ENCODE measurements around the gene CENPP.

CENPP gene

DNA sequence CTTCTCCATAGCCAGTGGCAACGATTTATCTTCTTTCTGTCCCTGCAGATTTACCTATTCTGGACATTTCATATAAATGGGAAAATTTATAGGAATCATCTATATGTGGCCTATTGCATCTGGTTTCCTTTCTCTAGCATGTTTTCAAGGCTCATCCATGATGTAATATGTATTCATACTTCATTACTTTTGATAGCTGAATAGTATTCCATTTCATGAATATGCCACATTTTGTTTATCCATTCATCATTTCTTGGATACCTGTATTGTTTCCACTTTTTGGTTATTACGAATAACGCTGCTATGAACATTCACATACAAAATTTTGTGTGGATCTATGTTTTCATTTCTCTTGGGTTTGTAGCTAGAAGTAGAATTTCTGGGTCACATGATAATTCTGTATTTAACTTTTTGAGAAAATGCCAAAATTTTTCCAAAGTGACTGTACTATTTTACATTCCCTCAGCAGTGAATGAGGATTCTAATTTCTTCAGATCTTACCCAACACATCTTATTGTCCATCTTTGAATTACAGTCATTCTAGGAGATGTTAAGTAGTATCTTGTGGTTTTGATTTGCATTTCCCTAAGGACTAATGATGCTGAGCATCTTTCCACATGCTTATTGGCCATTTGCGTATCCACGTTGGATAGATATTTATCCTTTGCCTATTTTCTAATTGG, 35.9 kb upstream of the CENPP start:
- TF ChIP-seq FOXM1 (IDR thresholded peaks at IDR 0.05; ENCODE audit: borderline replicate concordance, low read depth) (no peak), YY1 (IDR thresholded peaks at IDR 0.05; ENCODE audit: low read depth) (no peak), ZBTB7A (IDR thresholded peaks at IDR 0.05; ENCODE audit: low read depth) (no peak), EGR1 (IDR thresholded peaks at IDR 0.05) (no peak)

DNA sequence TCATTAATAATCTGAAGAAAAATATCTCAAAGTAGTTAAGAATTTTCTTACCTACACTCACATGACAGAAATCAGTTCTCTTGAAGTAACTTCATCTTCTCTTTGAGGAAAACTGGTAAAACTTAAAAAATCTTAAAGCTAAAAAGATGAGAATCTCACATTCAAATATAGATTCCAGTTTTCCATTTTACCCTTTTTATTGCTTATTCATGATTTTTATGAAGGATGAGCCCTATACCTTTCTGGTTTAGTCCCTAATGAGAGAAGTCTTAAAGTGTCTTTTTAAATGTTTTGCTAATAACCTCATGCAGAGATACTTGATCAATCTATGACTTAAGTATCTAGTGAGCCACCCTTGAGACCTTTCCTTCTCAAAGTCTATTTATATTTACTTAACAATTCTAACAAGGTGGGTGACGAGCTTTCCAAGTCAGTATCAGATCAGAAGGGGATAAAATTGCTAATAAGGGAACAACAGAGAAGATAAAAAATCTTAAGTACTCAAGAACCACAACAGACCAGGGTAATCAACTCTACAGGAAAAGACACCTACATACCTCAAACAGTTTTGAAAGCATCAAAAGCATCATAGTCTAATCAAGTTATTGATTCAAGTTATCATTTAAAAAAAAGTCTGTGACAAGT, 34.8 kb upstream of the CENPP start:
- TF ChIP-seq CEBPB (IDR thresholded peaks at IDR 0.05): no peak
- TF ChIP-seq TCF12 (IDR thresholded peaks at IDR 0.05; ENCODE audit: low read depth): no peak
- no peak for TF ChIP-seq EP300 (IDR thresholded peaks at IDR 0.05; ENCODE audit: borderline replicate concordance)
- TF ChIP-seq YY1 (IDR thresholded peaks at IDR 0.05; ENCODE audit: low read depth): no peak
- no peak for TF ChIP-seq CREB1 (IDR thresholded peaks at IDR 0.05; ENCODE audit: low read depth)
- TF ChIP-seq EGR1 (IDR thresholded peaks at IDR 0.05): no peak

DNA sequence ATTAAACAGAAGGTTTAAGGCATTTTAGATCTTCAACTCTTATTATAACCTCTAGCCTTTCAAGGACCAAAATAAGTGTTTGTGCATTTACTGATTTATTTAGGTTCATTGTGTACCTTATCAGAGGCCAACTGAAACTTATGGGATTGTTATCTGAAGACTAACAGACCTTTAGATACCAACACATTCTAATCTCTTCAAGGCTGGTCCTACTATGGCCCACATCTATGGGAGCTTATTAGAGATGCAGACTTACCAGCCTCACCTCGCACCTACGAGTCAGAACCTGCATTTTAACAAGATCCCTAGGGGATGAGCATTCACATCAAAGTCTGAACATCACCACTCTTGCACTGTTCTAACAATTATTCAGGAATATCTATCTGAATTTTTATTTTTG, 34.2 kb upstream of the CENPP start:
- TF ChIP-seq TEAD4 (IDR thresholded peaks at IDR 0.05) (no peak), TCF12 (IDR thresholded peaks at IDR 0.05; ENCODE audit: low read depth) (no peak), FOXM1 (IDR thresholded peaks at IDR 0.05; ENCODE audit: borderline replicate concordance, low read depth) (no peak), EGR1 (IDR thresholded peaks at IDR 0.05) (no peak), TAF1 (IDR thresholded peaks at IDR 0.05; ENCODE audit: low read depth) (no peak), YY1 (IDR thresholded peaks at IDR 0.05; ENCODE audit: low read depth) (no peak), NFIC (IDR thresholded peaks at IDR 0.05) (no peak), RAD21 (IDR thresholded peaks at IDR 0.05; ENCODE audit: low read depth) (no peak), ZBTB7A (IDR thresholded peaks at IDR 0.05; ENCODE audit: low read depth) (no peak)

DNA sequence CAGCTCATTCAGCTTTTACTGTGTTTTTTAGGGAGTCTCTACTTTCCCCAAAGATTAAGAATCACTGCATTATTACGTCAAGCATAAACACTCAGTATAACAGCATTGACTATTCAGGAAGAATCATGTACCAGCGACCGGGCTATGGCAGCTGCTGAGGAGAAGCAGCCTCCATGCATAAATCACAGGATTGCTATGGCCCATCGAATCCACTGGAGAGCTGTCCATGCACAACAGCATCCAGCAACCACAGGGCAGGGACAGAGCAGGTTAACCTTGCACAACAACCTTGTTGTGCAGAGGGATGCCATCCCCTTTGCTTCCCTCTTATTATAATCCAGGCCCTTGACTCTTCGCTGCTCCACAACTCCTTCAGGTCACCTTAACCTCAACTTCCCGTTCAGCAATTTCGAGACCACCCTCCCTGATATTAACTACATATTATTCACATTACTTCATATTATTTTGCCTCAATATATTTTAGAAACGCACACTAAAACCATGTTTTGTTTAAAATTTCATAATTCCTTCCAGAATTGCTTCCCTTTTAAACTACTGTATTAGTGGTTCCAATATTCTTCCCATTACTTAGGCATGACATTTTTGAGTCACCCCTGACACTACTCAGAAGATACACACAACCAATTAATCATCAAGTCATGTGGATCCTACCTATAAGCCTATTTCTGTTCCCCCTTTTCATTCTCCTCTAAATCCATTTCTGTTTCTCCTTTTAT, 33.2 kb upstream of the CENPP start:
- TF ChIP-seq TCF12 (IDR thresholded peaks at IDR 0.05; ENCODE audit: low read depth) (no peak), ZBTB7A (IDR thresholded peaks at IDR 0.05; ENCODE audit: low read depth) (no peak), CREB1 (IDR thresholded peaks at IDR 0.05; ENCODE audit: low read depth) (no peak)

DNA sequence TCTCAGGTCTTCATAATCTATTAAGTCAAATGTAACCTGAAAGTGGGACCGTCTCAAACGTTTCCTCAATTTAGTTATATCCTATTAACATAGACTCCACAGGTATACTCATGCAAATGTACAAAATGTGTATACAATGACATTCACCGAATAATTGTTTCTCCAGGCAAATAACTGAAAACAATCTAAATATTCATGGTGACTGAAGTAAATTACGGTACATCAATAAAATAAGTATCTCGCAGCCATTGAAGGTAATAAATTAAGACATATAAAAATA, 32.7 kb upstream of the CENPP start:
- no peak for TF ChIP-seq YY1 (IDR thresholded peaks at IDR 0.05; ENCODE audit: low read depth)
- no peak for TF ChIP-seq CEBPB (IDR thresholded peaks at IDR 0.05)

DNA sequence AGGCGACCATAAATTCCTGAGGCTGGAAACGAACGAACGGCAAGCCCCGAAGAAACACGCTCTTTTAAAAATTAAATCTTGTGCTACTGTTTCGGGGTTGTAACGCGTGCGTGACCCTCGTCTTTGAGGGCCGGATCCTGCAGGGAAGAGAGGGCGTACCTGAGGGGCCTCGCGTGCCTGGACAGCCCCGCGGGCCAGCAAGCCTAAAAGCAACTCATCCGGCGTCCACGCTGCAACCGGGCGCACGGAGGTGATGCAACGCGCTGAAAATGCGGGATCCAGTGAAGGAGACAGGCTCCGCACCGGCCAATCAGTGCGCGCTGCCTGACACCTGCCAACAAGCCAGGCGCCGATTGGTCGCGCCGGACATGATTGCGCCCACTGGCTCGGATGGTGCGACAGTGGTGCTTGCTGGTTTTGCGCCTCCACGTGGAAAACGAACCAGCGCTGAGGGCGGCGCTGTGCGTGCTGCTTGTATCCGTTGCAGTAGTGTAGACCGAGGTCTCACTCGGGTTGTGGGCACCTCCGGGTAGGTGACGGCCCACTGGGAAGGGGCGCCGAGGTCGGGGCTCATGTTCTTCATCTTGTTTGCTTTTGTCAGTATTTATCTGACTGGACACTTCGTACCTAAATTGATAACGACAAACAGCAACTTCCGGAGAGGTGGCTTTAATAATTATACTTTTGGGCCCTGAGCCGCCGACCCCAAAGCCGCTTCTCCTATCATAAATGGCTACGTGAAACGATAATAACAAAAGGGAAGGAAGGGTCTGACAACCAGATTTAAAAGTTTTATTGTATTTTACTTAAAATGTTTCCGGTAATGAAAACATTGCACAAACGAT, 32.1 kb upstream of the CENPP start, which contains the start of gene IARS1:
IARS1 (minus strand) TSS at position 246 of the 845 bp plus-strand sequence. CDS start 4,278 bp downstream, outside the sequence.
- TF ChIP-seq FOXM1 (IDR thresholded peaks at IDR 0.05; ENCODE audit: borderline replicate concordance, low read depth) (peak; percentile 49; the same call in 1 of the 2 replicates), ZBTB7A (IDR thresholded peaks at IDR 0.05; ENCODE audit: low read depth) (peak; percentile 66; the same call in 1 of the 2 replicates), YY1 (IDR thresholded peaks at IDR 0.05; ENCODE audit: low read depth) (peak; percentile 77), CEBPB (IDR thresholded peaks at IDR 0.05) (peak; percentile 93), TAF1 (IDR thresholded peaks at IDR 0.05; ENCODE audit: low read depth) (peak; percentile 81), RAD21 (IDR thresholded peaks at IDR 0.05; ENCODE audit: low read depth) (no peak), EP300 (IDR thresholded peaks at IDR 0.05; ENCODE audit: borderline replicate concordance) (peak; percentile 10; the same call in 1 of the 2 replicates), TEAD4 (IDR thresholded peaks at IDR 0.05) (peak; percentile 22; the same call in 1 of the 2 replicates), CREB1 (IDR thresholded peaks at IDR 0.05; ENCODE audit: low read depth) (peak; percentile 63; the same call in 1 of the 2 replicates), EGR1 (IDR thresholded peaks at IDR 0.05) (no peak), TCF12 (IDR thresholded peaks at IDR 0.05; ENCODE audit: low read depth) (peak; percentile 66)
- TF ChIP-seq, protein P1, sequence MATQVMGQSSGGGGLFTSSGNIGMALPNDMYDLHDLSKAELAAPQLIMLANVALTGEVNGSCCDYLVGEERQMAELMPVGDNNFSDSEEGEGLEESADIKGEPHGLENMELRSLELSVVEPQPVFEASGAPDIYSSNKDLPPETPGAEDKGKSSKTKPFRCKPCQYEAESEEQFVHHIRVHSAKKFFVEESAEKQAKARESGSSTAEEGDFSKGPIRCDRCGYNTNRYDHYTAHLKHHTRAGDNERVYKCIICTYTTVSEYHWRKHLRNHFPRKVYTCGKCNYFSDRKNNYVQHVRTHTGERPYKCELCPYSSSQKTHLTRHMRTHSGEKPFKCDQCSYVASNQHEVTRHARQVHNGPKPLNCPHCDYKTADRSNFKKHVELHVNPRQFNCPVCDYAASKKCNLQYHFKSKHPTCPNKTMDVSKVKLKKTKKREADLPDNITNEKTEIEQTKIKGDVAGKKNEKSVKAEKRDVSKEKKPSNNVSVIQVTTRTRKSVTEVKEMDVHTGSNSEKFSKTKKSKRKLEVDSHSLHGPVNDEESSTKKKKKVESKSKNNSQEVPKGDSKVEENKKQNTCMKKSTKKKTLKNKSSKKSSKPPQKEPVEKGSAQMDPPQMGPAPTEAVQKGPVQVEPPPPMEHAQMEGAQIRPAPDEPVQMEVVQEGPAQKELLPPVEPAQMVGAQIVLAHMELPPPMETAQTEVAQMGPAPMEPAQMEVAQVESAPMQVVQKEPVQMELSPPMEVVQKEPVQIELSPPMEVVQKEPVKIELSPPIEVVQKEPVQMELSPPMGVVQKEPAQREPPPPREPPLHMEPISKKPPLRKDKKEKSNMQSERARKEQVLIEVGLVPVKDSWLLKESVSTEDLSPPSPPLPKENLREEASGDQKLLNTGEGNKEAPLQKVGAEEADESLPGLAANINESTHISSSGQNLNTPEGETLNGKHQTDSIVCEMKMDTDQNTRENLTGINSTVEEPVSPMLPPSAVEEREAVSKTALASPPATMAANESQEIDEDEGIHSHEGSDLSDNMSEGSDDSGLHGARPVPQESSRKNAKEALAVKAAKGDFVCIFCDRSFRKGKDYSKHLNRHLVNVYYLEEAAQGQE (IDR thresholded peaks at IDR 0.05; ENCODE audit: low read depth): no peak
- TF ChIP-seq, protein P2, sequence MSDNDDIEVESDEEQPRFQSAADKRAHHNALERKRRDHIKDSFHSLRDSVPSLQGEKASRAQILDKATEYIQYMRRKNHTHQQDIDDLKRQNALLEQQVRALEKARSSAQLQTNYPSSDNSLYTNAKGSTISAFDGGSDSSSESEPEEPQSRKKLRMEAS (IDR thresholded peaks at IDR 0.05): peak; percentile 100
- TF ChIP-seq, protein P3, sequence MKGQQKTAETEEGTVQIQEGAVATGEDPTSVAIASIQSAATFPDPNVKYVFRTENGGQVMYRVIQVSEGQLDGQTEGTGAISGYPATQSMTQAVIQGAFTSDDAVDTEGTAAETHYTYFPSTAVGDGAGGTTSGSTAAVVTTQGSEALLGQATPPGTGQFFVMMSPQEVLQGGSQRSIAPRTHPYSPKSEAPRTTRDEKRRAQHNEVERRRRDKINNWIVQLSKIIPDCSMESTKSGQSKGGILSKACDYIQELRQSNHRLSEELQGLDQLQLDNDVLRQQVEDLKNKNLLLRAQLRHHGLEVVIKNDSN (IDR thresholded peaks at IDR 0.05): peak; percentile 72

DNA sequence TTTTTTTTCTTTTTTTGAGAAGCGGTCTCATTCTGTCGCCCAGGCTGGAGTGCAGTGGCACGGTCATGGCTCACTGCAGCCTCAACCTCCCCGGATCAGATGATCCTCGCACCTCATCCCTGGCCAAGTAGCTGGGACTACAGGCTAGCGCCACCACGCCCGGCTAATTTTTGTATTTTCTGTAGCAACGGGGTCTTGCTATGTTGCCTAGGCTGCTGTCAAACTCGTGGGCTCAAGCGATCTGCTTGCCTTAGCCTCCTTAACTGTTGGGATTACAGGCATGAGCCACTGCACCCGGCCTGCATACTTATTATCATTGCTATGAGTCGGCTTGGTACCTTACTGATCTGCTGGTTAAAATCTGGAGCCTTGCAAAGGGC, 31.5 kb upstream of the CENPP start:
- TF ChIP-seq YY1 (IDR thresholded peaks at IDR 0.05; ENCODE audit: low read depth) (no peak), EP300 (IDR thresholded peaks at IDR 0.05; ENCODE audit: borderline replicate concordance) (no peak), CREB1 (IDR thresholded peaks at IDR 0.05; ENCODE audit: low read depth) (no peak), ZBTB7A (IDR thresholded peaks at IDR 0.05; ENCODE audit: low read depth) (0 out of 2 replicates have a peak, but pooled peaks have one; percentile 10), CEBPB (IDR thresholded peaks at IDR 0.05) (no peak), TCF12 (IDR thresholded peaks at IDR 0.05; ENCODE audit: low read depth) (no peak), RAD21 (IDR thresholded peaks at IDR 0.05; ENCODE audit: low read depth) (no peak)
- TF ChIP-seq, protein P1 (IDR thresholded peaks at IDR 0.05; ENCODE audit: low read depth): no peak
- TF ChIP-seq, protein P2 (IDR thresholded peaks at IDR 0.05): no peak

Measured in Ishikawa (cell line).